ENCODE measurements around the gene GRP. TPM values are rescaled to one million over a fixed set of nuclear protein-coding genes. Genes with fewer than 3 reads are reported as not detected.

The GRP gene
- total and polyA plus RNA-seq, 10 of the 15 experiments (the other 5 are each of a cell fraction or from before 2014, with no cell fraction given): not detected

- TF ChIP-seq E4F1 (IDR thresholded peaks at IDR 0.05; ENCODE audit: borderline replicate concordance, partially characterized antibody): no peak
These were observed 11.3 kb upstream of the GRP start (continued) for GRCh38 chr18:59208602-59209125.

GRCh38 chr18:59210299-59210698 lies 9.7 kb upstream of the GRP start:
- H2AFZ ChIP-seq (ENCODE audit: control insufficient read depth, low read depth, low read length): no peak overlapping the region
- WGBS (ENCODE audit: insufficient coverage, insufficient replicate concordance, low lambda C conversion rate, missing lambda C conversion rate): 16% methylated on average over 4 of the region's 4 CpGs
- H3K4me3 ChIP-seq: no peak overlapping the region
- no peaks in the 10 kb centered on the region for H4K20me1 ChIP-seq (ENCODE audit: control insufficient read depth, insufficient read depth)
- ChIA-PET SMC1A (ENCODE audit: uncharacterized antibody, unreplicated experiment) (interaction anchor here (0.9 kb wide), 1 partner anchor 27 kb away, joined by 3 read pairs; no protein-coding TSS in a partner anchor), POLR2A (no interaction called here), CTCF (no interaction called here), RAD21 (ENCODE audit: unreplicated experiment) (no interaction called here)
- H3K27me3 ChIP-seq (replicated peaks in 1 of 2; ENCODE audit: control insufficient read depth in 2 of 2, insufficient read depth in 2 of 2, low read length in 1 of 2): peaks cover 0 to 2% of the 10 kb centered on the region in 2 experiments; a peak in 2 of 4 replicates
- FAIRE-seq (no peak), ATAC-seq (no peak), DNase-seq (ENCODE audit: low read depth, low spot score) (no peak)
- no peak overlapping the region for H3K4me2 ChIP-seq (ENCODE audit: control insufficient read depth, insufficient read depth)
- in situ Hi-C loops (cut with MboI) (no loop called here), intact Hi-C loops (cut with micrococcal nuclease; ENCODE audit: unreplicated experiment) (no loop called here)
- no peak overlapping the region for H3K27ac ChIP-seq (ENCODE audit: control insufficient read depth, insufficient read depth)
- H3K4me1 ChIP-seq (ENCODE audit: control insufficient read depth, insufficient read depth, low read length): no peaks in the 10 kb centered on the region
- H3K36me3 ChIP-seq (ENCODE audit: control insufficient read depth in 2 of 2, insufficient read depth in 2 of 2, low read length in 1 of 2): no peaks in the 10 kb centered on the region
- TF ChIP-seq E2F8 (IDR thresholded peaks at IDR 0.05; ENCODE audit: low read depth, partially characterized antibody) (no peak), SIN3A (IDR thresholded peaks at IDR 0.05; ENCODE audit: low read depth, low read length) (no peak), CEBPB (IDR thresholded peaks at IDR 0.05; ENCODE audit: borderline replicate concordance in 1 of 2, low read depth in 2 of 2, low read length in 2 of 2) (no peak), PML (IDR thresholded peaks at IDR 0.05; ENCODE audit: low read length) (no peak), NFYB (IDR thresholded peaks at IDR 0.05; ENCODE audit: insufficient read depth, low read depth, low read length) (peak; percentile 52), TCF12 (IDR thresholded peaks at IDR 0.05; ENCODE audit: low read depth, low read length) (no peak), IRF4 (IDR thresholded peaks at IDR 0.05; ENCODE audit: low read depth, low read length) (no peak), HDGF (IDR thresholded peaks at IDR 0.05) (no peak)
- H3K9me3 ChIP-seq (replicated peaks; ENCODE audit: control insufficient read depth, insufficient read depth, low read length): no peaks in the 10 kb centered on the region
- BruUV-seq (replicated peaks): no TSS peak
- no peak overlapping the region for H3K9ac ChIP-seq (ENCODE audit: control insufficient read depth, insufficient read depth, low read length)
- H3K79me2 ChIP-seq (ENCODE audit: control insufficient read depth, insufficient read depth, low read length): no peaks in the 10 kb centered on the region
